Esophagus (tissue), 2 donors: ENCODE data around the gene AKNA. TPM values are rescaled to one million over a fixed set of nuclear protein-coding genes. Genes with fewer than 3 reads are reported as not detected.

ENCODE experiments used
- H3K27ac ChIP-seq, 2 donors: one replicate each; pipeline ENCODE4 v1.5.1; 2013; ENCODE audit warnings: low read depth in 2 of 2, mild to moderate bottlenecking in 2 of 2, inconsistent platforms in 1 of 2, low read length in 1 of 2, moderate library complexity in 1 of 2
- H3K27me3 ChIP-seq, 2 donors: one replicate each; pipeline ENCODE4 v1.6.1; 2013; ENCODE audit warnings: low read length in 2 of 2, control low read depth in 1 of 2, mild to moderate bottlenecking in 1 of 2; ENCODE audit not compliant: insufficient read depth in 2 of 2, control insufficient read depth in 1 of 2
- H3K36me3 ChIP-seq, 2 donors: one replicate each; pipeline ENCODE4 v1.6.1; 2013; ENCODE audit warnings: low read length in 1 of 2; ENCODE audit not compliant: control insufficient read depth in 2 of 2, insufficient read depth in 2 of 2
- H3K4me1 ChIP-seq, 2 donors: one replicate each; pipeline ENCODE4 v1.6.1; 2013; ENCODE audit warnings: low read length in 1 of 2; ENCODE audit not compliant: control insufficient read depth in 2 of 2, insufficient read depth in 2 of 2
- H3K4me3 ChIP-seq, 2 donors: one replicate each; pipeline ENCODE4 v1.5.1; 2013; ENCODE audit warnings: low read length in 2 of 2, mild to moderate bottlenecking in 2 of 2, low read depth in 1 of 2, moderate library complexity in 1 of 2
- H3K9me3 ChIP-seq, 2 donors: one replicate each; pipeline ENCODE4 v1.6.1; 2013; ENCODE audit warnings: mild to moderate bottlenecking in 2 of 2, low read depth in 1 of 2, low read length in 1 of 2, moderate library complexity in 1 of 2; ENCODE audit not compliant: control insufficient read depth in 2 of 2, insufficient read depth in 1 of 2
- WGBS, 2 donors: extraction: QIAGEN DNeasy Blood & Tissue Kit; methylation state at CpG; one replicate each; pipeline ENCODE4 v1.1.7; 2013; 5-methylcytosine and 5-hydroxymethylcytosine counted together
- polyA plus RNA-seq, 2 donors: library from polyadenylated mRNA; stranded (reverse); fragments of 200-250 nt; gene quantifications; one replicate each; pipeline ENCODE4 v1.2.3, GENCODE V29; 2013
- donor health status: healthy with polysubstance abuse.
- donor health status: Bipolar disorder and iron deficiency.

AKNA gene
- polyA plus RNA-seq, 2 donors, result 5.8 to 8.3 TPM

- no peaks in the 10 kb centered on the region for H3K4me1 ChIP-seq
- H3K27ac ChIP-seq, result no peak overlapping the region
- no peaks in the 10 kb centered on the region for H3K9me3 ChIP-seq
- H3K36me3 ChIP-seq, result peaks cover 0 to 10% of the 10 kb centered on the region in 2 donors
- 84 to 86% methylated on average over 10 of the region's 10 CpGs for WGBS, 2 donors
- no peaks in the 10 kb centered on the region for H3K27me3 ChIP-seq
- no peak overlapping the region for H3K4me3 ChIP-seq
Measured at GRCh38 chr9:114304416-114305188, 83.2 kb downstream of the AKNA start.

DNA sequence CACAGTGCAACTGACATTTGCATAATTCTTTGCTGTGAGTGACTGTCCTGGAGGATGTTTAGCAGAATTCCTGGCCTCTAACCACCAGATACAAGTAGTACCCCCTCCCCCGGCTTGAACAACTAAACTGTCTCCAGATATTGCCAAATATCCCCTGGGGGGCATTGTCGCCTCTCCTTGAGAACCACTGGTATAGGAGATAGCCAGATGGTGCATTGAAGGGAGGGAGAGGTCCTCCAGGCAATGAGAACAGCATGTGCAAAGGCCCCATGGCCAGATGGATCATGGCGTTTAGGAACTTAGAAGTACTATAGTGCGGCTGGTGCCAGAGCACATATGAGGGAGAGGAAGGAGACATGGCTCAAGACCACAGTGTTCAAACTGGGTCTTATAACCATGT is 83.8 kb downstream of the AKNA start:
- H3K27me3 ChIP-seq, result no peaks in the 10 kb centered on the region
- H3K36me3 ChIP-seq, result peaks cover 0 to 8% of the 10 kb centered on the region in 2 donors
- WGBS, 2 donors, result 92 to 95% methylated on average over 4 of the region's 4 CpGs
- no peaks in the 10 kb centered on the region for H3K9me3 ChIP-seq
- no peak overlapping the region for H3K27ac ChIP-seq
- H3K4me3 ChIP-seq, result no peak overlapping the region
- no peaks in the 10 kb centered on the region for H3K4me1 ChIP-seq

GRCh38 chr9:114303571-114303970 is 84.2 kb downstream of the AKNA start:
- Histone ChIP-seq H3K36me3 (peaks cover 0 to 8% of the 10 kb centered on the region in 2 donors), H3K27ac (no peak overlapping the region), H3K4me3 (no peak overlapping the region), H3K4me1 (no peaks in the 10 kb centered on the region), H3K27me3 (no peaks in the 10 kb centered on the region), H3K9me3 (no peaks in the 10 kb centered on the region)
- WGBS, 2 donors, result 79 to 82% methylated on average over 5 of the region's 5 CpGs

GRCh38 chr9:114302727-114303126 is 85.1 kb downstream of the AKNA start:
- H3K4me3 ChIP-seq, result no peak overlapping the region
- peaks cover 0 to 8% of the 10 kb centered on the region in 2 donors for H3K36me3 ChIP-seq
- 56 to 69% methylated on average over 6 of the region's 6 CpGs for WGBS, 2 donors
- H3K9me3 ChIP-seq, result no peaks in the 10 kb centered on the region
- H3K4me1 ChIP-seq, result no peaks in the 10 kb centered on the region
- H3K27ac ChIP-seq, result no peak overlapping the region
- no peaks in the 10 kb centered on the region for H3K27me3 ChIP-seq

DNA sequence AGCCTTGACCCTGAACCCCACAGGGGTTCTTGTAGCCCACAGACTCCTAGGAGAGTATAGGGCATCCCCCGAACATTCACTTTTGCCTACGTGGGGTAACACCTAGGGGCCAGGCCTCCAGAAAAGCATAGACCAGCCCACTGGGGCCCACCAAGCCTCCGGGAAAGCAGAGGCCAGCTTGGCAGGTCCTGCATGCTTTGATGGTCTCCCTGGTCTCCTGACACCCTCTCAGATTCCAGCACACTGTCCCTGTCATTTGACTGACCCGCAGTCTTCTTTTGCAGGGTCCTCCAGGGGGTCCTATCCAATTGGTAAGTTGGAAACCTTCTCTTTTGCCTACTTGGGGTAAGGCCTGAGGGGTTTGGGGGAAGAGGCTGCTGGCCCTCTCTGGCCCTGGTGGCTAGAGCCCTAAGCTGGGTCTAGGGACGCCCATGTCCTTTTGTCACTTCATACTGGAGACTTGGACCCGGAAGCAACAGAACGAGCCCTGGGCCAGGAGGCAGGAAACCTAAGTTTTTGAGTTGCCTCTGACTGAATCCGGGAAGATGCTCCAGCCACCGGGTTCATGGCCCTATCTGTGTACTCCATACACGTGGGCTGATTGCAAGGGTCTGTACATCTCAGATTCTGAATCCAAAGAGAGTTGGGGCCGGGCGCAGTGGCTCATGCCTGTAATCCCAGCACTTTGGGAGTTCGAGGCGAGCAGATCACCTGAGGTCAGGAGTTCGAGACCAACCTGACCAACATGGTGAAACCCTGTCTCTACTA is 85.8 kb downstream of the AKNA start:
- WGBS, 2 donors, result 84% methylated on average over 15 of the region's 15 CpGs
- Histone ChIP-seq H3K4me1 (no peaks in the 10 kb centered on the region), H3K36me3 (peaks cover 0 to 6% of the 10 kb centered on the region in 2 donors), H3K4me3 (no peak overlapping the region), H3K27ac (no peak overlapping the region), H3K27me3 (no peaks in the 10 kb centered on the region), H3K9me3 (no peaks in the 10 kb centered on the region)

GRCh38 chr9:114300846-114301797 is 86.7 kb downstream of the AKNA start:
- WGBS, 2 donors, result 93 to 95% methylated on average over 31 of the region's 31 CpGs
- Histone ChIP-seq H3K36me3 (peaks cover 0 to 4% of the 10 kb centered on the region in 2 donors), H3K27ac (no peak overlapping the region), H3K4me1 (no peaks in the 10 kb centered on the region), H3K27me3 (no peaks in the 10 kb centered on the region), H3K9me3 (no peaks in the 10 kb centered on the region), H3K4me3 (no peak overlapping the region)

- no peak overlapping the region for H3K4me3 ChIP-seq
- peaks cover 0 to 4% of the 10 kb centered on the region in 2 donors for H3K36me3 ChIP-seq
- WGBS, 2 donors, result 91 to 98% methylated on average over 4 of the region's 4 CpGs
- no peaks in the 10 kb centered on the region for H3K9me3 ChIP-seq
- no peaks in the 10 kb centered on the region for H3K4me1 ChIP-seq
- no peak overlapping the region for H3K27ac ChIP-seq
- H3K27me3 ChIP-seq, result no peaks in the 10 kb centered on the region
Measured at GRCh38 chr9:114300153-114300845, 87.5 kb downstream of the AKNA start.

DNA sequence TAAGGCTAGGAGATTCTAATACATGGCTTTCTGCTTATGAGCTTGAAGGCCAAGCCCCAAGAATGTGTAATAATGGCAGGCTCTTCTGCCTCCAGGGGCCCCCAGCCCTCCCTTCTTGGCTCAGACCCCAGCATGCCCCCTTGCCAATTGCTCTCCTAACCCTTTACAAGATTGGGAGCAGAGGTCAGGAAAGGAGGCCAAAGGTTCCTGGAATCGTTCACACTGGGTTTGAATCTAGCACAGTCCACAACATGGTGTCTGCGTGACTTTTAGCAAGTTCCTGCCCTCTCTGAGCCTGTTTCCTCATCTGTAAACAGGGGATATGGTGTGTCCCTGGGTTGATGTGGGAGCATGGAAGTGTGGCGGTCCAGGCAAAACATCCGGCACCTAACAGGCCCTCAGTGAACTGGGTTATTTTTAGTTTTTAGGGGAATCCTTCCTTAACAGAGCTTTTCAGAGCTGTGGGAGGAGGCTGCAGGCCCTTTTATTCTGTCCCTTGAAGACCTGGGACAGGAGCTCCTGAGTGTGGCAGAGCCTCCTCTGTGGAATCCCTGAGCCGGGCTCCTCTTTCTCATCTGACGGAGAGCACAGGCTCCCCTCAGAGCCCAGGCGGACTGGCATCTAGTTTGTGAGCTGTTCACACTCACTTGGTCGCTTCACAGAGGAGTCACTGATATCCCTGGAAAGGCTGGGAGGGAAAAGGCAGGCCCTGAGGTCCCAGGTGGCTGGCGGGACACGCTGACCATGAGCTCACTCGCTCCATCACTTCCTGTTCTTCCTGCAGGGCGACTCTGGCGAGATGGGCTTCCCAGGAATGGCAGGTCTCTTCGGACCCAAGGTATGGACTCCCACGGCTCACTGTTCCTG is 88.3 kb downstream of the AKNA start:
- Histone ChIP-seq H3K4me3 (no peak overlapping the region), H3K4me1 (no peaks in the 10 kb centered on the region), H3K27ac (no peak overlapping the region), H3K36me3 (peaks cover 0 to 2% of the 10 kb centered on the region in 2 donors), H3K9me3 (no peaks in the 10 kb centered on the region), H3K27me3 (no peaks in the 10 kb centered on the region)
- WGBS, 2 donors, result 87 to 88% methylated on average over 15 of the region's 15 CpGs
